CD14-positive monocyte (primary cell): ENCODE measurements around the gene TPK1. TPM values are rescaled to one million over a fixed set of nuclear protein-coding genes. Genes with fewer than 3 reads are reported as not detected.

ENCODE experiments used
- DNase-seq, 3 donors: peaks; one replicate each; pipeline ENCODE4 v3.0.0-alpha.2; 2011 to 2022
- H2AFZ ChIP-seq: 2 replicates; pipeline ENCODE4 v1.6.0; 2012; ENCODE audit warnings: mild to moderate bottlenecking, low read depth, low read length, inconsistent platforms; ENCODE audit not compliant: insufficient read depth, poor library complexity, severe bottlenecking
- H3K27ac ChIP-seq, 2 donors: 1 replicate in 1 of 2; 2 replicates in 1 of 2; pipeline ENCODE4 v1.5.1; 2012 to 2013; ENCODE audit warnings: low read length in 2 of 2, control low read depth in 1 of 2, inconsistent platforms in 1 of 2, low read depth in 1 of 2, mild to moderate bottlenecking in 1 of 2
- H3K27me3 ChIP-seq, 2 donors: one replicate each; pipeline versions ENCODE4 v1.6.0 to v1.6.1; 2011 to 2013; ENCODE audit warnings: low read length in 2 of 2; ENCODE audit not compliant: control insufficient read depth in 2 of 2, insufficient read depth in 2 of 2
- H3K36me3 ChIP-seq, 2 donors: replicated peaks in 1 of 2; 1 replicate in 1 of 2; 2 replicates in 1 of 2; pipeline versions ENCODE4 v1.5.1 to v1.6.1; 2012 to 2013; ENCODE audit warnings: low read length in 2 of 2, control low read depth in 1 of 2, inconsistent platforms in 1 of 2, mild to moderate bottlenecking in 1 of 2; ENCODE audit not compliant: insufficient read depth in 2 of 2, control insufficient read depth in 1 of 2
- H3K4me1 ChIP-seq, 2 donors: 1 replicate in 1 of 2; 2 replicates in 1 of 2; pipeline versions ENCODE4 v1.5.1 to v1.6.1; 2012 to 2013; ENCODE audit warnings: low read length in 2 of 2, control low read depth in 1 of 2, inconsistent platforms in 1 of 2, mild to moderate bottlenecking in 1 of 2, moderate library complexity in 1 of 2; ENCODE audit not compliant: insufficient read depth in 2 of 2, control insufficient read depth in 1 of 2
- H3K4me2 ChIP-seq: replicated peaks from 2 replicates; pipeline ENCODE3; 2012; ENCODE audit warnings: low read length, moderate library complexity, mild to moderate bottlenecking; ENCODE audit not compliant: poor library complexity, severe bottlenecking; ENCODE audit errors: extremely low read depth
- H3K4me3 ChIP-seq, 3 experiments: fragments of 200-600 bp in 1 of 3; sonication (generic) in 1 of 3; replicated peaks in 1 of 3; 1 replicate in 2 of 3; 2 replicates in 1 of 3; pipeline ENCODE4 v1.5.1; 2011 to 2013; ENCODE audit warnings: low read length in 3 of 3, mild to moderate bottlenecking in 3 of 3, control low read depth in 2 of 3, low read depth in 2 of 3, inconsistent platforms in 1 of 3, moderate library complexity in 1 of 3
- H3K79me2 ChIP-seq: 2 replicates; pipeline ENCODE4 v1.6.0; 2012; ENCODE audit warnings: mild to moderate bottlenecking, control low read depth, inconsistent platforms, low read length, moderate library complexity; ENCODE audit not compliant: insufficient read depth
- H3K9ac ChIP-seq: 2 replicates; pipeline ENCODE4 v1.6.0; 2017; ENCODE audit warnings: low read length, mild to moderate bottlenecking; ENCODE audit not compliant: insufficient read depth, poor library complexity, severe bottlenecking
- H3K9me3 ChIP-seq, 2 donors: replicated peaks in 1 of 2; 1 replicate in 1 of 2; 2 replicates in 1 of 2; pipeline versions ENCODE4 v1.5.1 to v1.6.1; 2012 to 2013; ENCODE audit warnings: low read length in 2 of 2, control low read depth in 1 of 2; ENCODE audit not compliant: control insufficient read depth in 1 of 2, insufficient read depth in 1 of 2
- H4K20me1 ChIP-seq: 2 replicates; pipeline ENCODE4 v1.6.0; 2012; ENCODE audit warnings: mild to moderate bottlenecking, low read length, control low read depth, moderate library complexity; ENCODE audit not compliant: insufficient read depth
- H3K27ac Mint-ChIP-seq, 7 donors: one replicate each; pipeline ENCODE4 v1.8.0; 2020; ENCODE audit warnings: mild to moderate bottlenecking in 7 of 7, mixed read lengths in 7 of 7, moderate library complexity in 6 of 7, inconsistent platforms in 2 of 7
- H3K27me3 Mint-ChIP-seq, 3 donors: one replicate each; pipeline ENCODE4 v1.8.0; 2021 to 2022; ENCODE audit warnings: low read depth in 3 of 3, mild to moderate bottlenecking in 3 of 3, mixed read lengths in 3 of 3, moderate library complexity in 3 of 3, inconsistent platforms in 1 of 3
- H3K36me3 Mint-ChIP-seq, 2 donors: one replicate each; pipeline ENCODE4 v1.8.0; 2020; ENCODE audit warnings: mixed read lengths in 2 of 2, inconsistent platforms in 1 of 2, mild to moderate bottlenecking in 1 of 2
- H3K4me1 Mint-ChIP-seq: one replicate; pipeline ENCODE4 v1.8.0; 2020; ENCODE audit warnings: mild to moderate bottlenecking, mixed read lengths
- H3K4me3 Mint-ChIP-seq, 2 donors: one replicate each; pipeline ENCODE4 v1.8.0; 2020; ENCODE audit warnings: mild to moderate bottlenecking in 2 of 2, mixed read lengths in 2 of 2, moderate library complexity in 1 of 2
- H3K9me3 Mint-ChIP-seq, 7 donors: one replicate each; pipeline ENCODE4 v1.8.0; 2020 to 2022; ENCODE audit warnings: mixed read lengths in 7 of 7, mild to moderate bottlenecking in 6 of 7, moderate library complexity in 6 of 7, inconsistent platforms in 2 of 7
- WGBS: methylation state at CpG from one replicate; pipeline ENCODE4 v1.1.5; 2013; ENCODE audit warnings: missing lambda C conversion rate; ENCODE audit not compliant: insufficient coverage; 5-methylcytosine and 5-hydroxymethylcytosine counted together
- intact Hi-C, 2 donors: fragments of 100-400 bp; cut with micrococcal nuclease; formaldehyde crosslinking; loops; one replicate each; pipeline versions ENCODE4 v1.15.0 to v1.15.1; 2023
- polyA plus RNA-seq, 3 donors: library from polyadenylated mRNA; depleted of rRNA in 1 of 3; unstranded in 2 of 3; stranded (reverse) in 1 of 3; fragments of 300-500 nt in 2 of 3; fragments of >200 nt in 1 of 3; fragmentation: Illumina TruSeq in 2 of 3; gene quantifications; 1 replicate in 2 of 3; 2 replicates in 1 of 3; pipeline ENCODE4 v1.2.3, GENCODE V29; 2012 to 2021
- TF ChIP-seq, protein P1 (sequence below): fragments of 200-600 bp; IDR thresholded peaks from one replicate; pipeline ENCODE4 v1.8.0; 2022; ENCODE audit warnings: antibody characterized with exemption, mild to moderate bottlenecking

Gene TPK1
- polyA plus RNA-seq, 3 donors = 18.9 to 33.8 (median 33.1) TPM

- Histone ChIP-seq H3K36me3 (no peaks in the 10 kb centered on the region), H4K20me1 (no peaks in the 10 kb centered on the region), H3K79me2 (no peaks in the 10 kb centered on the region), H2AFZ (no peak overlapping the region), H3K9me3 (peaks cover 0 to 16% of the 10 kb centered on the region in 2 donors), H3K9ac (no peak overlapping the region), H3K4me1 (no peaks in the 10 kb centered on the region), H3K4me3 (no peak overlapping the region), H3K27ac (no peak overlapping the region), H3K27me3 (no peaks in the 10 kb centered on the region), H3K4me2 (no peak overlapping the region)
- no peak overlapping the region for H3K4me3 Mint-ChIP-seq
- DNase-seq = no peak
- H3K9me3 Mint-ChIP-seq = peaks cover 0 to 17% (median 9%) of the 10 kb centered on the region in 7 donors
- H3K27me3 Mint-ChIP-seq = no peaks in the 10 kb centered on the region
- intact Hi-C loops = no loop called here
- H3K4me1 Mint-ChIP-seq = no peaks in the 10 kb centered on the region
- no peak overlapping the region for H3K27ac Mint-ChIP-seq
- TF ChIP-seq, protein P1, sequence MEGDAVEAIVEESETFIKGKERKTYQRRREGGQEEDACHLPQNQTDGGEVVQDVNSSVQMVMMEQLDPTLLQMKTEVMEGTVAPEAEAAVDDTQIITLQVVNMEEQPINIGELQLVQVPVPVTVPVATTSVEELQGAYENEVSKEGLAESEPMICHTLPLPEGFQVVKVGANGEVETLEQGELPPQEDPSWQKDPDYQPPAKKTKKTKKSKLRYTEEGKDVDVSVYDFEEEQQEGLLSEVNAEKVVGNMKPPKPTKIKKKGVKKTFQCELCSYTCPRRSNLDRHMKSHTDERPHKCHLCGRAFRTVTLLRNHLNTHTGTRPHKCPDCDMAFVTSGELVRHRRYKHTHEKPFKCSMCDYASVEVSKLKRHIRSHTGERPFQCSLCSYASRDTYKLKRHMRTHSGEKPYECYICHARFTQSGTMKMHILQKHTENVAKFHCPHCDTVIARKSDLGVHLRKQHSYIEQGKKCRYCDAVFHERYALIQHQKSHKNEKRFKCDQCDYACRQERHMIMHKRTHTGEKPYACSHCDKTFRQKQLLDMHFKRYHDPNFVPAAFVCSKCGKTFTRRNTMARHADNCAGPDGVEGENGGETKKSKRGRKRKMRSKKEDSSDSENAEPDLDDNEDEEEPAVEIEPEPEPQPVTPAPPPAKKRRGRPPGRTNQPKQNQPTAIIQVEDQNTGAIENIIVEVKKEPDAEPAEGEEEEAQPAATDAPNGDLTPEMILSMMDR = no peak
- peaks cover 4% of the 10 kb centered on the region in 2 donors for H3K36me3 Mint-ChIP-seq
- WGBS = no CpG with 5 or more reads among the region's 3 CpGs
These were observed 115.1 kb downstream of the TPK1 start for GRCh38 chr7:144720710-144721109.

DNA sequence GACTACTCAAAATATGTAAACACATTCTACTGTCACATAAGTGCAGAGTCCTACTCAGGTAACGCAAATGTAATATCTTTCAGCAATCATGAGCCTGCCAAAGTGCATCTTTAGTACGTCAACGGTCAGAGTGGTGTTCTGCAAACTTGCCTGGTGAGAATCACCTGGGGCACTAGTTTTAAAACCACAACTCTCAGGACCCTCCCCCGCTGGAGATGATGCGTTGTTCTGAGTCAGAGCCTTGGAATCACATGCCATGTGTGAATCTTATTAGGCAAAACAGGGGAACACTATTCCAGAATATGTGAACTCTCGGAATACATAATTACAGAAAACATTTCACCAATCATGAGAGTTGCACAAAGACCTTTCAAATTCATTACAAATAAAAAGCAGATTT is 115.7 kb downstream of the TPK1 start:
- Histone ChIP-seq H3K4me2 (no peak overlapping the region), H3K27ac (no peak overlapping the region), H3K9ac (no peak overlapping the region), H3K36me3 (no peaks in the 10 kb centered on the region), H3K79me2 (no peaks in the 10 kb centered on the region), H3K4me3 (no peak overlapping the region), H3K4me1 (no peaks in the 10 kb centered on the region), H3K9me3 (peaks cover 0 to 16% of the 10 kb centered on the region in 2 donors), H4K20me1 (no peaks in the 10 kb centered on the region), H2AFZ (no peak overlapping the region), H3K27me3 (no peaks in the 10 kb centered on the region)
- intact Hi-C loops = no loop called here
- peaks cover 0 to 17% (median 9%) of the 10 kb centered on the region in 7 donors for H3K9me3 Mint-ChIP-seq
- 100% methylated on average over 6 of the region's 6 CpGs for WGBS
- DNase-seq = no peak
- peaks cover 4% of the 10 kb centered on the region in 2 donors for H3K36me3 Mint-ChIP-seq
- H3K27ac Mint-ChIP-seq = no peak overlapping the region
- no peaks in the 10 kb centered on the region for H3K4me1 Mint-ChIP-seq
- H3K27me3 Mint-ChIP-seq = no peaks in the 10 kb centered on the region
- no peak overlapping the region for H3K4me3 Mint-ChIP-seq
- TF ChIP-seq, protein P1 = no peak
